ENCODE results near the gene PCDHA6. TPM values are rescaled to one million over a fixed set of nuclear protein-coding genes. Genes with fewer than 3 reads are reported as not detected.

The PCDHA6 gene
- total RNA-seq, 4 donors from 2014 or later: 0.29 to 2.4 (median 1.3) TPM

- H3K36me3 ChIP-seq: no peaks in the 10 kb centered on the region
- peak within 1 kb of the TSS; percentile 11 to 28 for H3K4me3 ChIP-seq
- peak within 1 kb of the TSS; percentile 33 to 43 for H3K27ac ChIP-seq
- H3K27me3 ChIP-seq: no peaks in the 10 kb centered on the region
- no peak for DNase-seq
- H3K9me3 ChIP-seq: no peaks in the 10 kb centered on the region
- H3K4me1 ChIP-seq: no peaks in the 10 kb centered on the region
- no peak for TF ChIP-seq POLR2A (IDR thresholded peaks at IDR 0.05)
- TF ChIP-seq, protein P1, sequence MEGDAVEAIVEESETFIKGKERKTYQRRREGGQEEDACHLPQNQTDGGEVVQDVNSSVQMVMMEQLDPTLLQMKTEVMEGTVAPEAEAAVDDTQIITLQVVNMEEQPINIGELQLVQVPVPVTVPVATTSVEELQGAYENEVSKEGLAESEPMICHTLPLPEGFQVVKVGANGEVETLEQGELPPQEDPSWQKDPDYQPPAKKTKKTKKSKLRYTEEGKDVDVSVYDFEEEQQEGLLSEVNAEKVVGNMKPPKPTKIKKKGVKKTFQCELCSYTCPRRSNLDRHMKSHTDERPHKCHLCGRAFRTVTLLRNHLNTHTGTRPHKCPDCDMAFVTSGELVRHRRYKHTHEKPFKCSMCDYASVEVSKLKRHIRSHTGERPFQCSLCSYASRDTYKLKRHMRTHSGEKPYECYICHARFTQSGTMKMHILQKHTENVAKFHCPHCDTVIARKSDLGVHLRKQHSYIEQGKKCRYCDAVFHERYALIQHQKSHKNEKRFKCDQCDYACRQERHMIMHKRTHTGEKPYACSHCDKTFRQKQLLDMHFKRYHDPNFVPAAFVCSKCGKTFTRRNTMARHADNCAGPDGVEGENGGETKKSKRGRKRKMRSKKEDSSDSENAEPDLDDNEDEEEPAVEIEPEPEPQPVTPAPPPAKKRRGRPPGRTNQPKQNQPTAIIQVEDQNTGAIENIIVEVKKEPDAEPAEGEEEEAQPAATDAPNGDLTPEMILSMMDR (IDR thresholded peaks at IDR 0.05): peak; percentile 24 to 37 (median 30)
- intact Hi-C loops (cut with DNase I; ENCODE audit: low total_unique reads): no loop called here
Observed at GRCh38 chr5:140855772-140856674, 28.3 kb downstream of the PCDHA6 start, which contains the start of gene PCDHA10. PCDHA10 (plus strand) TSS chr5:140855897; CDS start chr5:140856049, 152 bp downstream.

DNA sequence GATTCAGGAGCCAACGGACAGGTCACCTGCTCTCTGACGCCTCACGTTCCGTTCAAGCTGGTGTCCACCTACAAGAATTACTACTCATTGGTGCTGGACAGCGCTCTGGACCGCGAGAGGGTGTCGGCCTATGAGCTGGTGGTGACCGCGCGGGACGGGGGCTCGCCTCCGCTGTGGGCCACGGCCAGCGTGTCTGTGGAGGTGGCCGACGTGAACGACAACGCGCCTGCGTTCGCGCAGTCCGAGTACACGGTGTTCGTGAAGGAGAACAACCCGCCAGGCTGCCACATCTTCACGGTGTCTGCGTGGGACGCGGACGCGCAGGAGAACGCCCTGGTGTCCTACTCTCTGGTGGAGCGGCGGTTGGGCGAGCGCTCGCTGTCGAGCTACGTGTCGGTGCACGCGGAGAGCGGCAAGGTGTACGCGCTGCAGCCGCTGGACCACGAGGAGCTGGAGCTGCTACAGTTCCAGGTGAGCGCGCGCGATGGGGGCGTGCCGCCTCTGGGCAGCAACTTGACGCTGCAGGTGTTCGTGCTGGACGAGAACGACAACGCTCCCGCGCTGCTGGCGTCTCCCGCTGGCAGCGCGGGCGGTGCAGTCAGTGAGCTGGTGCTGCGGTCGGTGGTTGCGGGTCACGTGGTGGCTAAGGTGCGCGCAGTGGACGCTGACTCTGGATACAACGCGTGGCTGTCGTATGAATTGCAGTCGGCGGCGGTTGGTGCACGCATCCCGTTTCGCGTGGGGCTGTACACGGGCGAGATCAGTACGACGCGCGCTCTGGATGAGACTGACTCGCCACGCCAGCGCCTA, 29.6 kb downstream of the PCDHA6 start:
- Histone ChIP-seq H3K27ac (no peak overlapping the region), H3K36me3 (no peaks in the 10 kb centered on the region), H3K9me3 (no peaks in the 10 kb centered on the region), H3K4me3 (no peak overlapping the region), H3K27me3 (no peaks in the 10 kb centered on the region), H3K4me1 (no peaks in the 10 kb centered on the region)
- intact Hi-C loops (cut with DNase I; ENCODE audit: low total_unique reads): no loop called here
- no peak for TF ChIP-seq POLR2A (IDR thresholded peaks at IDR 0.05)
- TF ChIP-seq, protein P1 (IDR thresholded peaks at IDR 0.05): no peak
- DNase-seq: no peak

DNA sequence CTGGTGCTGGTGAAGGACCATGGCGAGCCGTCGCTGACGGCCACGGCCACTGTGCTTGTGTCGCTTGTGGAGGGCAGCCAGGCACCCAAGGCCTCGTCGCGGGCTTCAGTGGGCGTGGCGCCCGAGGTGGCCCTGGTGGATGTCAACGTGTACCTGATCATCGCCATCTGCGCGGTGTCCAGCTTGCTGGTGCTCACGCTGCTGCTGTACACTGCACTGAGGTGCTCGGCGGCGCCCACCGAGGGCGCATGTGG, 30.2 kb downstream of the PCDHA6 start:
- TF ChIP-seq, protein P1 (IDR thresholded peaks at IDR 0.05): no peak
- no peak for TF ChIP-seq POLR2A (IDR thresholded peaks at IDR 0.05)
- H3K27me3 ChIP-seq: no peaks in the 10 kb centered on the region
- H3K36me3 ChIP-seq: no peaks in the 10 kb centered on the region
- DNase-seq: no peak
- intact Hi-C loops (cut with DNase I; ENCODE audit: low total_unique reads): no loop called here
- H3K4me3 ChIP-seq: no peak overlapping the region
- no peak overlapping the region for H3K27ac ChIP-seq
- H3K4me1 ChIP-seq: no peaks in the 10 kb centered on the region
- peaks cover 0 to 4% of the 10 kb centered on the region in 2 donors for H3K9me3 ChIP-seq

GRCh38 chr5:140862441-140863295, 34.9 kb downstream of the PCDHA6 start:
- Histone ChIP-seq H3K4me3 (no peak overlapping the region), H3K36me3 (no peaks in the 10 kb centered on the region), H3K9me3 (peaks cover 0 to 11% of the 10 kb centered on the region in 2 donors), H3K27me3 (no peaks in the 10 kb centered on the region), H3K27ac (no peak overlapping the region), H3K4me1 (no peaks in the 10 kb centered on the region)
- TF ChIP-seq, protein P1 (IDR thresholded peaks at IDR 0.05): no peak
- TF ChIP-seq POLR2A (IDR thresholded peaks at IDR 0.05): no peak
- DNase-seq: no peak
- intact Hi-C loops (cut with DNase I; ENCODE audit: low total_unique reads): no loop called here
